ENCODE data around the gene HS3ST3B1.
A peak's percentile ranks its signal among the peaks of the same experiment; 100 is the strongest.

Gene HS3ST3B1

GRCh38 chr17:14320734-14321475 is 20.0 kb downstream of the HS3ST3B1 start:
- DNase-seq (ENCODE audit: low read depth in 3 of 3, low spot score in 1 of 3) = no peak

GRCh38 chr17:14321476-14321949 is 20.6 kb downstream of the HS3ST3B1 start:
- no peak for DNase-seq (ENCODE audit: low read depth in 3 of 3, low spot score in 1 of 3)

DNA sequence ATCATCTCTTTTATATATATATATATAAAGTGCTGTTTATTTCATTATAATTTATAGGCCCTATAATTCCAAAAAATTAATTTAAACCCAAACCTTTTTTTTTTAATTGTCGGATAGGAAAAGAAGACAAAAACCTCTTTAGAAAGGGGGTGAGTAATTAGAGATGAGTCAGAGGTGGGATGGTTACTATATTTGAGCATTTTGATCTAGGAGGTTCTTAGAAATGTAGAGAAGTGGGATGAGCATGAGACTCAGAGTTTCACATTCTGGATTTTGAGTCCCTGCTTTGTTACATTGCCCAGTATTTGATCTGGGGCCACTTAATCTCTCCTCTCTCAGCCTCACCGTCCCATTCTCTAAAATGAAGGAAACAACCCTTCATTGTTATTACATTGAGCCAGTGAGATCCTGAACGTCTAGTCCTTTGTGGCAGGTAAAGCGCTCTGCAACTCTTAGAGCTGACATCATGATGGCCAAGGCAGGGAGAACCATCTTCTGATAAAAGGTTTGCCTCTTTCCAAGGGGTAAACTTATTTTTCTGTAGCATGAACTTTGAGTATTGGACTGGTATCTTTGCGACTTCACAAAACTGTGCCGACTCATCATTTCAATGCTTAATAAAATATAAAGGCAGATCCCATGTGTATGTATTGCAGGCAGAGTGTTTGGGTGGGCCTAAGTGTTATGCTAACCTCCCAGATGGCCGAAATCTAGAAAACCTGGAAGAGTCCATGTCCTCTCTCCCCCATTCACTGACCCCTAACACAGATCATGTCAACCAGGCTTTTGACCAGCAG is 21.3 kb downstream of the HS3ST3B1 start:
- no peak for DNase-seq (ENCODE audit: low read depth in 3 of 3, low spot score in 1 of 3)

- DNase-seq (ENCODE audit: low read depth in 3 of 3, low spot score in 1 of 3) = no peak
These were observed 22.7 kb downstream of the HS3ST3B1 start for GRCh38 chr17:14323522-14323981.

DNA sequence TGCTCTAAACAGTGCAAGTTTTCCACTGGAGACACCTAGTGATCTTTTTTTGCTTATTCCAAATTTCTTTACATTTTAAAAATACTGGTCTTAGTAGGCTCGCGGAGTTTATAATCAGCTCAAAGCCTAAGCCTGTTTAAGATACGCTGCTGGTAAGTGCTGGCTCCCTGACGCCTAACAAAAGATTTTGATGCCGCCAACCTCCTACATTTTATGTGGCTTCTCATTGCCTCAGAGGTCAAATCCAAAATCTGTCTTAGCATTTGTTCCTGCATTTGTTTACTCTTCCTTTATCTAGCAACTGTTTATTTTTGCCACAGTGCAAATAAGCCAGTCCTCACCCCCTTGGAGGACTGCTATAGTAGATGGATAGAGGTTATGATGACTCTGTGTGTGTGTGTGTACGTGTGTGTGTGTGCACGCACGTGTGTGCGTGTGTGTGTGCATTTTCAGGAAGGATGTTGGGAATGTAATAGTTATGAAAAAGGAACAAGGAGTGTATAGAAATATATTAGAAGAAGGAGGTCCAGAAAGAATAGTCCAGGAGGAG is 24.8 kb downstream of the HS3ST3B1 start:
- no peak for DNase-seq (ENCODE audit: low read depth in 3 of 3, low spot score in 1 of 3)

DNA sequence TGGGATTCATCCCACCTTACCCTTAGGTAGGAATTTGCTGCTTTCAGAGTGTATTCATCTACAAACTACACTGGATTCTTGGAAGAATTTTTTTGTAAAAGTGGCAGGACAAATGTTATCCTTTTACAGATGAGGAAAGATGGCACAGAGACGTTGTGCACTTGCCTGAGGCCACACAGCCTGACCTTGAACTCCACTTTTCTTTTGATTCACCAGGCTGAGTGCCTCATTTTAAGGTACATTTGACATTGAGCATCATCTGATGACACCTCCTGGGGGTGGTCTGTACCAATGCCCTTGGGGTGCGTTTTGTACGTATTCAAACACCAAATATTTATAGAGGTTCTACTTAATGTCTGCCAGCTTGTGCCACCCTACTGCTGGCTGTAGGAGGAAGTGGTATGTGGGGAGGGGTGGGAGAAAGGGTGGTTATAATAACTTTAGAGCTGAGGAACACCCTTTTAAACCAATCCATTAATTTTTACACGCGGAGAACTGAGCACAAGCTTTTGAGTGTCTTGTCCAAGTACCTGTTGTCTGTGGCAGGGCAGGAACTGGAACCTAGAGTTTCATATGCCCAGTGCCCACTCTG is 29.1 kb downstream of the HS3ST3B1 start:
- DNase-seq (ENCODE audit: low read depth in 3 of 3, low spot score in 1 of 3) = no peak

- no peak for DNase-seq (ENCODE audit: low read depth in 3 of 3, low spot score in 1 of 3)
These were observed 29.6 kb downstream of the HS3ST3B1 start for GRCh38 chr17:14330492-14330962.

DNA sequence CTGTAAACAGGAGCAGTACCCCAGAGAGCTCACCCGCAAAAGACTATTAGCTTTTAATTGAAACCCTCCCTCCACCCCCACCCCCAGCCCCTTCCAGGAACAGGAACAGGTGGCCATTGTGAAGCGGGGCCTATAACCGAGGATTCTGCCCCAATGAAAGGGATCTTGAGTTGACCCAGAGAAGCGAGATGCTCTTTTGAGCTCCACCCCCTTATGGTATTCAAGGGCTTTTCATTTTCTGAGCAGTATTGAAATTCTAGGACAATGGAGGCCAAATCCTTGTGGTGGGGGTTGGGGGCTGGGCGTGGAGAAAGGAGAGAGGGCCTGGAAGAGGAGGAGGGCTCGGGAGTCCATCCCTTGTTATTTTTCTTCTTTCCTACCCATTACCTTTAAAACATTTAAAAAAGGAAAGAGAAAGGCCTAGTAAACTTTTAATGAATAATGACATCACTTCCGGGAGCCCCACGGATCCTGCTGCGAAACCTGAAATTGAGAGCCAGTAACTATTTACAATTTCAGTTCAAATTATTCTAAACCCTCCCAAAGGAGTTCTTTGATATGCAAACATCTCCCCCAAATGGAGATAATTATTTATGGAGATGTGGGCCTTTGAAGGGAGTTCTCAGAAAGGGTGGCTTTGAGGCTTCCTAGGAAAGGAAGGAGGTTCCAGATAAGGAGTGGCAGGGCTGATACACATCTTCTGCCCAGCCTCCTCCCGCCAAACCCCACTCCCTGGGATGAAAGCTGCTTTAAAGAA is 30.5 kb downstream of the HS3ST3B1 start:
- no peak for DNase-seq (ENCODE audit: low read depth in 3 of 3, low spot score in 1 of 3)

GRCh38 chr17:14331982-14332298 is 31.1 kb downstream of the HS3ST3B1 start:
- DNase-seq (ENCODE audit: low read depth in 3 of 3, low spot score in 1 of 3) = no peak

DNA sequence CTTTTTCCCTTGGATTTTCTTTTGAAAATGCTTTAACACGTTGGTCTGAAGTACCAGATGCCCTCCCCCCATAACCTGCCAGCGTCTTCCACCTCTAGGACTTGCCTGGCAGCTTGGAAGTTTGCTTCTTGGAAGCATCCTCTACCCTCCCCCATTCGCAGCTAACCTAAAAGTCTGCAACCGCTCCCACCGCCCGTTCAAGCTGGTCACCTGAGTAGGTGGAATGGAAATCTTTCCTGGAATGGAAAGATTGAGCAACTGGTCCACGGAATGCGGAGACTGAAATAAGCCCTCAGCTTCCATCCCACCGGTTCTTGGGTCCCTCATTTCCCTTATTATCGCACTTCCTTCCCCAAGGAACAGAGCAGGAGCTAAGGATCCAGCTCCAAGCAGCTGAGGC is 31.4 kb downstream of the HS3ST3B1 start:
- no peak for DNase-seq (ENCODE audit: low read depth in 3 of 3, low spot score in 1 of 3)

DNA sequence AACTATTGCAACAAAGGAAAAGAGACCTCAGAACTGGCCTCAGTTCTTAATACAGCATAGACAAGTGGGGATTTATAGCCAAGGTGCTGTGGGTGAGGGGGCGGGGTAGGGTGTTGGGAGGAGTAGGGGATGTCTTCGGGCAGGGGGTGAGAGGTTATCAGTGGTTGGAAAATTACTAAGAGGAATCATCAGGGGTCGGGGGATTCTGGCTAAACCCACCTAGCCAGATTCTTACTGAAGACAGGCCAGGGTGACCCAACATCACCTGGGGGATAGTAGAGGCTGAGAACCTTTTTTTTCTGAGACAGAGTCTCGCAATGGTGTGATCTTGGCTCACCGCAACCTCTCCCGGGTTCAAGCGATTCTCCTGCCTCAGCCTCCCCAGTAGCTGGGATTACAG is 32.6 kb downstream of the HS3ST3B1 start:
- no peak for DNase-seq (ENCODE audit: low read depth in 3 of 3, low spot score in 1 of 3)

- DNase-seq (ENCODE audit: low read depth in 3 of 3, low spot score in 1 of 3) = no peak
These were observed 33.5 kb downstream of the HS3ST3B1 start for GRCh38 chr17:14334276-14334840.

- DNase-seq (ENCODE audit: low read depth in 3 of 3, low spot score in 1 of 3) = no peak
These were observed 34.0 kb downstream of the HS3ST3B1 start for GRCh38 chr17:14334919-14335318.

DNA sequence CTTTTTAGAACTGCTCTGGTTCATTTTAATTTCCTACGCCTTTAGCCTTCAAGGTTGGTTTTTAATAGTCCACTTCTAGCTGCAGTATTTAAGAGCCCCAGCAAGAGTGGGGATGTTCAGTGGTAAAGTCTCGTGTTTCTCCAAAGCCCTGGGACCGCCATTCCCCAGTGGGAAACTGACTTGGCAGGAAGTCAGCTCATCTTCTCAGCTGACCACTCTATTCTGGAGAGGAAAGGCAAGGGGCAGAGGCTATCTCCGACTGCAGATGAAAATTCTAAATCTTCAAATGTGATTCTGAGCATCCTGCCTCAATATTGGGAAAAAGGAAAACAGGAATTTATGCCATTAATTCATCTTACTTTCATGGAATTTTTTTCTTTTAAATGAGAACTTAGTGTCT is 35.5 kb downstream of the HS3ST3B1 start:
- no peak for DNase-seq (ENCODE audit: low read depth in 3 of 3, low spot score in 1 of 3)

DNA sequence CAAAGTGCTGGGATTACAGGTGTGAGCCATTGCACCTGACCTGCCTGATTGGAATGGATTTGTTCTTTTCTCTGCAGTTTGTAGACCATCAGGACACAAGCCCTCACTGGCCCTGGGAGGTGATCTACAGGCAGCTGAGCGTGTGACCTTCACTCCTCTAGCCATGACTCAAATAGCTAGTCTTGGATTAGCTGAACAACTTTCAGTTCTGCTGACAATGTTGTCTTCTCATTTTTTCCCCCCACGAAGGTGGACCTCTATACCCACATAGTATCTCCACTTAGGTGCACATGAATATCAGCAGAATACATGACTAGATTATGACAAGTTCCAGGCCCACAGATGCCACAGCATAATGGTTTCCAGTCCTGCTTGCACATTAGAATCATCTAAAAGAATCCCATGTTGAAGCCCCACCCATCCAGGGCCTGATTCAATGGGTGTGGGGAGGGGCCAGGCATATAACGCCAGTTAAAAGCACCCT is 36.8 kb downstream of the HS3ST3B1 start:
- DNase-seq (ENCODE audit: low read depth in 3 of 3, low spot score in 1 of 3) = peak in 1 of 3 donors; percentile 12

DNA sequence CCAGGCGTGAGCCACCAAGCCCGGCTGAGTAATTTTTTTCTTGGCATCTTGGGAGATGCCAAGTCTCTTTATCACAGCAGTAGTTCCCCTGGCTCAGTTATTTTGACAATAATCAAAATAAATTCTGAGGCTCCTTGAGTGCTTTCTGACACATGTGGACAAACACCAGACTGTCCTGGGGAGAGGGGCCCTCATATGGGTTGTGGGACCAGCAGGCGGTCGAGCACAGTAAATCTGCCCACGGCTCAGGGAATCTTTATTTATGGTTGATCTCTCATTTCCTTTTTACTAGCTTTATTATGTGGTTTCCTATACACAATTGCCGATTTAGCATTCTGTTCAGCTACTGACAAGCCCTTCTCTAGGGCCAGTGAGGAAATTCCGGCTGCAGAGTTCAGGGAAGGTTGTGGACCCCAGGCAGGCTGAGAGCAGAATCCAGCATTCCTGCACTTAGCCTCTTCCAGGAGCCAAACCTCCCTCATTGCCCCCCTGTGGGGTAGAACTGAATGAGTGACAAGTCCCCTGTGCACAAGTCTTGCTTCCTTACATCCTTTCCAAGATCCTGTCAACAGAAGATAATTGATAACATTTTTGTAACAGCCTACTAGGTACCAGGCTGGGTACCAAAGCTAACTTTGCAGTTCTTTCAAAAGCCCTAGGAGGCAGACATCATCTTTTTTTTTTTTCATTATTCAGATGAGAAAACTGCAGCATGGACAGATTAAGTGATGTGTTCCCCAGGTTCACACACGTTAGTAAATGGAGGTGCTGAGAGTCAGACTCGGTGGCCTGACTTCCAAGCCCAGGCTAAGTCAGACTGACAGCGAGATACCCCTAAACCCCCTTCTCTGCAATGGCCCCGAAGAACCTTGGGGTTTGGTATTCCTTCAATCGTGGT is 40.2 kb downstream of the HS3ST3B1 start:
- DNase-seq (ENCODE audit: low read depth in 3 of 3, low spot score in 1 of 3) = no peak

DNA sequence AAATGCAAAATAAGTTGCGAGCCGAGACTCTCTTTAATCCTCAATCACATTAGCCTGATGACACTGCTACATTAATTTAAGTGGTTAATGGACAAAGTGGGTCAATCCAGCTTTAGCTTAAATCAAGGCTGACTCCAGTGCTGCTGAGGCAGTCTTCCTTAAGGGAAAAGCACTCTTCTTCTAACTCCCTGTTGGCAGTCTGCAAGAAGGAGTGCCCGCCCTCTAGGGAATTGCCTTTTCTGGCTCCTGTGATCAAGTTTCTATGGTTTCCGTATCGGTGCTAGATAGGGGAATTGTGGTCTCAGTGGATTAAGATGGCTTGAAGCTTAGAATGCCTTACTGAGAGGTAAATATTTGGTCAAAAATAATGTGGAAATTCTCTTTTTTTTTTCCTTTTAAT is 41.0 kb downstream of the HS3ST3B1 start:
- DNase-seq (ENCODE audit: low read depth in 3 of 3, low spot score in 1 of 3) = no peak

DNA sequence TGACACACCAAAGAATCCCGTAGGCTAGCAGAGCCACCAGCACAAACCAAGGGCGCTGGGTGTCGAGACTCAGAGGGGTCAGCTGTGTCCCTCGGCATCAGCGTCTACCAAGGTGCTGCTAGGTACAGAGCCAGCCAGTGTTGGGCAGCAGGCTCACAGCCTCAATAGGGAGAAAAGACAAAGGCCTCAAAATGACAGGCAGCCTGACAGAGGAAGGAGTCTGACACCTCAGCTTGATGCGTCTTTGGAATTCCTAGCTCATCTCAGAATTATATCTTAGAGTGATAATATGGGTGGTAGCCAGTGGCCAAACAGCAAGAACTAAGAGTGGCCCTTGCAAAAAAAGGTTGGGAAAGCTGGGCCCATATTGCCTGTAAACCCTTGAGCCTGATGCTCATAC is 45.9 kb downstream of the HS3ST3B1 start:
- no peak for DNase-seq (ENCODE audit: low read depth in 3 of 3, low spot score in 1 of 3)

GRCh38 chr17:14351493-14351892 is 50.6 kb downstream of the HS3ST3B1 start:
- no peak for DNase-seq (ENCODE audit: low read depth in 3 of 3, low spot score in 1 of 3)

Measured in stimulated activated CD4-positive, alpha-beta T cell treated with anti-CD3 and anti-CD28 coated beads, TNF-alpha, amount 100 ng/mL, for 1 hour (primary cell).